Measurements from ENCODE around the gene ZNF454.

The ZNF454 gene

DNA sequence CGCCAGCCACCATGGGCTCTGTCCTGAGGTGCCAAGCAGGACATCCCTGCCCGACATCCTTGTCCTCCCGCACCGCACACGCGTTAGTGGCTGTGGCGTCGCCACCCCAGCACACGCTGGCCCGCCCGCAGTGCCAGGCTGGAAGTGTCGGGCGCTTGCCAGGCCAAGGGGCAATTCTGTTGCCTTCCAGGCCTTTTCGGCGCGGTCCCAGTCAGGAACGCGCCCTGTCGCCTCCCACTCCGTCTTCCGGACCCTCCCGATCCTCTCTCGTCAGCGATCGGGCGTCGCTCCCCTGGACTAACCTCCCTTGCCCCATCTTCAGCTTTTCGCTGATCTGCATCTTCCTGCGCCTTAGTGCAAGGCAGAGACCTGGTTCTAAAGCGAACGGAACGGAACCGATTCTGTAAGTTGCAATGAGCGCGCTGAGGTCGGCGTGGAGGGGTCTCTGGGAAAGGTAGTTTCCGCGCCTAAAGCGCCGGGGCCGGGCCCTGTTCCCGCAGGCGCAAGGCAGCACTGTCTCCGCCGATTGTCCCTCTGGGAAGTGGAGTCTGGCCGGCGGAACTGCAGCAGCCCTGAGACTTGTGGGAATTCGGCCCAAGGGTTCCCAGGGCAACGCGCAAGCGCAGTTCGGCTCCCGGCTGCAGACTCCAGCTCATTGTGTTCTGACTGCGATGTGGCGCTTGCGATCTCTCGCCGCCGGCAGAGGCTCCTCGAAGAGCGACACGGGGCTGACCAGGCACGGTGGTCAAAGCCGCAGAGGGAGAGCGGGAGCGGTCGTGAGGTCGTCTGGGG lies at the start of gene ZNF454:
Gene ZNF454 (plus strand): TSS at position 630 of the 792 bp plus-strand sequence. CDS start 1,594 bp downstream, outside the sequence.
- no peak for FAIRE-seq

DNA sequence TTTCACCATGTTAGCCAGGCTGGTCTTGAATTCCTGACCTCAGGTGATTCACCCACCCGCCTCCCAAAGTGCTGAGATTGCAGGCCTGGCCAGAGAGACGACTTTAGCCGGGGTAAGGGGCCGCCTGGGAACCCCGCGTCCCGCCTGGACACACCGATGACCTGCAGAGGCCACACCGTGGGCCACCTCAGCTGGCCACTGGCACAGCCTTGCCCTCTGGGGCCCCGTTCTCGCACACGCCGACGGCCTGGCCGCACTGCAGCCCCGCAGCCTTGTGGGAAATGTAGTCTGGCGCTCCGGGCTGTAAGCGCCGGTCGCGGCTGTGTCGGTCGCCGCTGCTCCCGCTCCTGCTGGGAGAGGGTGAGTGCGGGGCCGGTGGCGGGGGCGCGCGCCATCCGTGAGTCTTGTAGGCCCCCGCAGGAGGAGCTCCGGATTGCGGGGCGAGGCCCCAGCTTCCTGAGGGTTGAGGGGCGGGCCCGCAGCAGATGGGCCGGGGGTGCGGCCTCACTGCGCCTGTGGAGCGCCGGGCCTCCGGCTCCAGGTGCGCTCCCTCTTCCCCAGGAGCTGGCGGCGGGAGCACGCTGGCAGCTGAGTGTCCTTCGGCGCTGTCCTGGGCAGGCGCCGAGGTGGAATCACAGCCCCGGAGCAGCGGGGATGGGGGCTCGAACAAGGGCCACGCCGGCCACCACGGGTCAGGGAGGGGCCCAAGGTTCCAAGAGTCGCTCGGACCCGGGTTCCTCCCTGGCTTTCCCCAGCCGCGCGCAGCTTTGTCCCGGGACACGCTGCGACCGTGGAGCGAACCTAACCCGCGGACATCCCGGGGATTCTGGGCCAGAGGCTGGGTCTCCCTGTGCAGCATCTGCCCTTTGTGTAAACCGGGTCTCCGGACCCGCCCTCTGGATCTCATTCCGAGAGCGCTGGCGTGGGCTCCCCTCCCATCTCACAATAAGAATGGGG lies 45.1 kb upstream of the ZNF454 start, which contains the start of gene ZFP2:
Gene ZFP2 (plus strand): TSS at position 299 of the 957 bp plus-strand sequence. CDS start 35,401 bp downstream, outside the sequence.
- FAIRE-seq, result no peak

DNA sequence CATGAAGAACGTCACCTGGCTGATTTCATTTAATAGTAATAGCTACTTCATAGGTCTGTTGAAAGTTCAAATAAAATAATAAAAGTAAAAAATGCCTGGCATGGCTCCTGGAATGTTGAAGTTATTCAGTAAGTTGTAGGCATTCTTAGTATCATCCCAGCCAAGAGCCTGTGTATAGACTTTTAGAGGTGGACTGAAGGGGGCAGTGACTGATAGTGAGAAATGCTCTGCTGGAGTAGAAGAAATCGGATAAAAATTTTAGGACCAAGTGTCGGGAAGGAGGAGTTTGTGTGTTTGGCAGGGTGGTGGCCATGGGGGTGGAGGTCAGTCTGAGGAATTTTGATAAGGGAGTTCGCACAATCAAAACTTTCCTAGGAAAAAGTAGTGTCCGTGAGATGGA lies 41.7 kb upstream of the ZNF454 start:
- no peak for FAIRE-seq

DNA sequence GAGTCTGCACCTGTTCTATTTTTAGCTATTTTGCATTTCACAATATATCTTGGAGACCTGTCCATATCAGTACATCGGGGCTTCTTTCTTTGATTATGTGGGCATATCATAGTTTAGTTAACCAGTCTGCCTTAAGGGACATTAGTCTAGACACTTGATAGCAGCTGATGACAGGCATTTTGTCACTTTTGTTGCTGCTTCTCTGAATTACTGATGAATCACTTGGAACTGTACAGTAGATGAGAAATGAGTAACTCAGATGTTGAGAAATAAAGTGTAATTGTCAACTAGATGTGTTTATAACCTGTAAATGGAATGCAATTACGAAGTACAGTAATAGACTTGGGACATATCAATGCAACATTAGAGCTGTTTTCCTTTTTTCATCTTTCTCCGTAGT lies 38.1 kb upstream of the ZNF454 start:
- FAIRE-seq, result no peak

DNA sequence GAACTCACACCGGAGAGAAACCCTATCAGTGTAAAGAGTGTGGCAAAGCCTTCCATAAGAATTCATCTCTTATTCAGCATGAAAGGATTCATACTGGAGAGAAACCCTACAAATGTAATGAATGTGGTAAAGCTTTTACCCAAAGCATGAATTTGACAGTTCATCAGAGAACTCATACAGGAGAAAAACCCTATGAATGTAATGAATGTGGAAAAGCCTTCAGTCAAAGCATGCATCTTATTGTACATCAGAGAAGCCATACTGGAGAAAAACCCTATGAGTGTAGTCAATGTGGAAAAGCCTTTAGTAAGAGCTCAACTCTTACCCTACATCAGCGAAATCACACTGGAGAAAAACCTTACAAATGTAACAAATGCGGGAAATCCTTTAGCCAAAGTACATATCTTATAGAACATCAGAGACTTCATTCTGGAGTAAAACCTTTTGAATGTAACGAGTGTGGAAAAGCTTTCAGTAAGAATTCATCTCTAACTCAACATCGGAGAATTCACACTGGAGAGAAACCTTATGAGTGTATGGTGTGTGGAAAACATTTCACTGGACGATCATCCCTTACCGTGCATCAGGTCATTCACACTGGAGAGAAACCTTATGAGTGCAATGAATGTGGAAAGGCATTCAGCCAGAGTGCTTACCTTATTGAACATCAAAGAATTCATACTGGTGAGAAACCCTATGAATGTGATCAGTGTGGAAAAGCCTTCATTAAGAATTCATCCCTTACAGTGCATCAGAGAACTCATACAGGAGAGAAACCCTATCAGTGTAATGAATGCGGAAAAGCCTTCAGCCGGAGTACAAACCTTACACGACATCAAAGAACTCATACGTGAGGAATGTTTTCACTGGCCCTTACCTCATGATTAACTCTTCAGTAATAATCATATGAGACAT lies 8.9 kb upstream of the ZNF454 start:
- FAIRE-seq, result no peak

- FAIRE-seq, result no peak
Measured at GRCh38 chr5:178941361-178941760, 363 bp downstream of the ZNF454 start.

- no peak for FAIRE-seq
Measured at GRCh38 chr5:178965465-178966055, 24.6 kb downstream of the ZNF454 start.

DNA sequence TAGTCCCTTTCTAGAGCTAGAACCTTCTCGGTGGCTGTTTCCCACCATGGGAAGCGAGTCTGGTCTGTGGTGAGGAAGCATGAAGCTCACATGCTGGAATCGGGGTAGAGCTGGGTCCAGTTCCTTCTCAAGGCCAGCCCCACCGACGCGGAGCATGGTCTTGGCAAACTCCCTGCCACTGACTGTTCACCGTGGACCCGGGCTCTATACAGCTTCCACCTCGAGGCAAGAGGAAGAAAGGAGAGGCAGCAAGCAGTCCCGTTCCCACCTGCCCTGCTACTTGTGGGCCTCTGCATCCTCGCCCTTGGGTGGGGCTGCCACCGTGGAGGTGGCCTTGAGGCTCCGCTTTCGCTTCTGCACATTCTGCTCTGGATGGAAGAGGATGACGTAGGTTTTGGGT lies 40.4 kb downstream of the ZNF454 start:
- FAIRE-seq, result no peak

GRCh38 chr5:178982941-178983340 lies 41.9 kb downstream of the ZNF454 start:
- FAIRE-seq, result no peak

- no peak for FAIRE-seq
Measured at GRCh38 chr5:178983728-178984127, 42.7 kb downstream of the ZNF454 start.

- no peak for FAIRE-seq
Measured at GRCh38 chr5:178984145-178985072, 43.4 kb downstream of the ZNF454 start.

GRCh38 chr5:178986326-178986960 lies 45.4 kb downstream of the ZNF454 start:
- FAIRE-seq, result no peak

DNA sequence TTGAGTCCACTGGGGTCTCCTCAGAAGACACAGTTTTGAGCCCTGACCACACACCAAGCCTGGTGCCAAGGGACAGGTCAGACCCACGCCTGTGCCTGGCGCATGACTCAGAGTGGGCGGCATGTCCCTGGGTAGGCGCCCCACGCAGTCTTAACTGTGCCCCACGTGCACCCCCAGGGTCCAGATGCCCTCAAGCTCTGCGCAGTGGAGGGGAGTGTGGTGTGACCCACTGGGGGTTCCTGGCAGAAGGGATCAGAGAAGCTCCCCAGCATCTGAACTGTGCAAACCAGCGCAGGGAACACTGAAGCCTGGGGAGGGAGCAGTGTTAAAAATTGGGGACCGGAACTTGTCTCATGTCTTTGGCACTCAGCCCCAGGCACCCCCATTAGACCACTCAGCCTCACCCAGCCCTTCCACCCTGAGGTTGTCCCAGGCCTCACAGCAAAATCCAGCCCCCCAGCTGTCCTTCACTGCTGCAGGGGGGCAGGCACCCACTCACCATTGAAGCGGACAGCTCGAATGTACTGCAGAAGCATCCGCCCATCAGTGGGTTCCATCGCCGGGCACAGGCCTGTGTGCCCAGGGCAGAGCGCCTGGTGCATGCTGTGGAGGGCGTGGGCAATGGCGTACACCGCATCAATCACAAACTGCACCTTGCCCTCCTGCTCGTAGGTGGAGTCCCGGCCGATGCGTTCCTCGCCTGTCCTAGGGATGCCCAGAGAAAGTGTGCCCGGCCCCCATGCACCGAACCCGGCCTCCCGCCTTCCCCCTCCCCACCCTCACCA lies 47.6 kb downstream of the ZNF454 start:
- no peak for FAIRE-seq

DNA sequence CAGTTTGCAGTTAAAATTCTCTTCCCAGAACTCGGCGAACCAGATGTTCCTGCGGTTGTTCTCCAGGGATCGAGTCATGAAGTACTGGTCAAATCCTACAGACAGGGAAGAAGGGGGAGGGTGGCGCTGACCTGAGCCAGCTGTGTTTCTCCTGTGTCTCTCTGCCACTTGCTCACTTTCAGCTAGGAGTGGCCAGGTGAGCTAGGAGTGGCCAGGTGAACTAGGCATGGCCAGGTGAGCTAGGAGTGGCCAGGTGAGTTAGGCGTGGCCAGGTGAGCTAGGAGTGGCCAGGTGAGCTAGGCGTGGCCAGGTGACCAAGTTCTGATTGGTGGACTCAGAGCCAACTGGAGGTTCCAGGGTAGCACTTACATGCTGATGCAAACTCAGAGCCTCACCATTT lies 48.3 kb downstream of the ZNF454 start:
- no peak for FAIRE-seq

DNA sequence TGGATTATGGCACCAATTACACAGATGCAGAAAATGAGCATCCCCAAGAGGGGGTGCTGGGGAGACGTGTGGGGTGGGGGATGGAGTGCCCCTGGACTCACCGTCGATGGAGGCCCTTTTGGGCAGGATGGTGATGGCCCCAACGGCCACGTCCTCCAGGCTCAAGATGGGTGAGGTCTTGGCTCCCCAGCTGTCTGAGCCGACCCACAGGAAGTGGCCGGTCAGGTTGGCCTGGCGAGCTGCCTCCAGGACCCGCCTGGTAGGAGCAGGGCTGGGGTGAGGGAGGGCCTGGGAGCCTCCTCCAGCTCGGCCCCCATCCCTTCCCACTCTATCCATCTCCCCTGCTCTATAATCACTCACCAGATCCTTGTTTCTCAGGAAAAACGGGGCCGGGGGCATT lies 49.5 kb downstream of the ZNF454 start:
- FAIRE-seq, result no peak

DNA sequence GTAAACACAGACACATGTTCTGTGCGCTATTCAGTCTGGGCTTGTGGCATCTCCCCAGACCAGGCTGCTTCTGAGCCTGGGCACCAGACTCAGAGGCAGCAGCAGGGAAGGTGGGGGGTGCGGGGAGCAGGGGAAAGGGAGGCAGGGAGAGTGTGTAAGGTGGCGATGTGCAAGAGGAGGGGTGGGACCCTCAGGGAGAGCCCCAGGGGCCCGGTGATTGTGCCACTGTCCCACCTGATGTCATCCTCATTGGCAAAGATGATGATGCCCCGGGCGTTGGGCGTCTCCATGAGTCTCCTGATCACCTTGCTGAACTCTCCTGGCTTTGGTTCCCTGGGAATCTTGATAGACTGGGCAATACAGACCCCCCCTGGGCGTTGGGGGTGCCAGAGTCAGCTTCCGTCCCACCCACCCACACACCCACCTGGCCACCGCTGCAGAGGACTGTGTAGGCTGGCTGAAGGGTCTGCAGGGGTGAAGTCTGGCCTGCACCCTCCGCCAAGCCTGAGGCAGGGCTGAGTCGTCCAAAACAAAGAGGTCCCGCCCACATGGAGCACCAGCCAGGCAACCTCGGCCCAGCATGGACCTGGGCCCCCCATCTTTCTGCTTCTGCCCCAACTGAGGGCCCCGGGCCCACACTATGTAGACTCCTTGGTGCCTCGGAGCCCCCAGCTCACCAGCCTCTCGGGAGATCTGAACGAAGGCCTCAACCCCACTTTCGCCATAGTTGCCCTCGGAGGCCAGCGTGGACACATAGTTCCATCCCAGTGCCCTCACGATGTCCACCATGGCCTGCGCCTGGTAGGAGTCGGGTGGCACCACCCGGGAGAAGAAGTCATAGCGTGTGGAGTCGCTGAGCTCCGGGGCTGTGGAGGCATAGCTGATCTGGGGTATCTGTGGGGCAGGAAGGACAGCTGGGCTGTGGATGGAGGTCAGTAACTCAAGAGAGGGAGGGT lies 50.5 kb downstream of the ZNF454 start:
- FAIRE-seq, result no peak

DNA sequence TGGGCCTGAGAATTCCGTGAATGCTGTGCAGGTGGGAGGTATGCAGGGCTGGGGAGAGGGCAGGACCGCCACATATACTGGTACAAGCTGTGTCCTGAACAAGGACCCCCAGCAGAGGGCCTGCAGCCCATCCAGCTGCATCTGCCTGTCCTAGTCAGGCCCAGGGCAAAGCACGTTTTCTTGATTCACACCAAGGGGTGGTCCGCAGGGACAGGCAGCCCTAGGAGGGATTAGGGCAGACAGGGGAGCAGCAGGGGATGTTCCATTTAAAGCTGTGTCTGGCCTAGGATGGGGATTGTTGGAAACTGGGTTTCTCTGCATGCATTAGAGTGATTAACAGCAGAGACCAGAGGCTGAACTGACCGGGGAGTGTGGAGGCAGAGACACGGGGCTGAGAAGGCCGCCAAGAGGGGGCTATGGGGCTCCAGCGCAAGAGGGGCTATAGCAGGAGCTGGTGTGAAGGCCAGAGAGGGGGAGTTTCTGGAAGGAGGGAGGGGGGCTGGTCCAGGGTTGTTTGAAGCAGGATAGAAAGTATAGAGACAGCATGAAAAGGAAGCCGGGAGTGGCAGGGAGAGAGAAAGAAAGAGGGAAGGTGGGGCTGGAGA lies 51.4 kb downstream of the ZNF454 start:
- no peak for FAIRE-seq

- no peak for FAIRE-seq
Measured at GRCh38 chr5:178993236-178993765, 52.3 kb downstream of the ZNF454 start.
